ENCODE measurements around the gene PAPPA.

Gene PAPPA

DNA sequence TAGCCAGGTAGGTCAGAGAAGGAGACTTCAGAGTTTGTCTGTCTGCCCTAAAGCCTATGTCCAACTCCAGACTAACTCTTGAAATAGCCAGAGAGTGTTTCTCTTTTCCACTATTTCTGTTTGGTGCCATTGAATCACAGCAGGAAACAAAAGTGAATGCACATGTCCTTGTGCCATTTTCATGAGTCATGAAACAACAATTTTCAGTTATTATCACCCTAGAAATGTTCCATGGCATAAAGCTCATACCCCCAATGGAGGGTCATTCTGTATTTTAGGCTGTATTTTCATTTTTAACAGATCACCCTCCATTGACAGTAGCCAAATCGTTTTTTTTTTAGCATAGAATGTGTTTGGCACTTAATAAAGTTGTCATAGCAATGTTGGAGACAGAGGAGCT, 124.7 kb downstream of the PAPPA start:
- no peak for DNase-seq

DNA sequence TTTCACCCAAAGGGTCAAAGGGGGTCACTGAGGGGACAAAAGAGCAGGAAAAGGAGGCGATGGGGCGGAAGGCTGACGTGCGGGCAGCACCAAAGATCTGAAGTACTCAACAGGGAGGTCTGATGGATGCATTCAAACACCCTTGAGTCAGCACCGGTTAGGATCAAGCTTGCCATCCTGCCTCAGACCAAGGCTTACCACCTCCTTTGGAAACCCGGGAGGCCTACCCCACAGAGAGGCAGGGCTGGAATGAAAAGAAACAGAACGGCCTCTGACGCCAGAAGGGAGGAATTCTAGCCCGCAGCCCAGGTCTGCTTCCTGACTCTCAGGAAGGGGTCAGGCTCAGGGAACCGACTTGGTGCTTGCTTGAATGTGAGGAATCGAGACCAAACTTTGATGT, 125.6 kb downstream of the PAPPA start:
- DNase-seq, result no peak

DNA sequence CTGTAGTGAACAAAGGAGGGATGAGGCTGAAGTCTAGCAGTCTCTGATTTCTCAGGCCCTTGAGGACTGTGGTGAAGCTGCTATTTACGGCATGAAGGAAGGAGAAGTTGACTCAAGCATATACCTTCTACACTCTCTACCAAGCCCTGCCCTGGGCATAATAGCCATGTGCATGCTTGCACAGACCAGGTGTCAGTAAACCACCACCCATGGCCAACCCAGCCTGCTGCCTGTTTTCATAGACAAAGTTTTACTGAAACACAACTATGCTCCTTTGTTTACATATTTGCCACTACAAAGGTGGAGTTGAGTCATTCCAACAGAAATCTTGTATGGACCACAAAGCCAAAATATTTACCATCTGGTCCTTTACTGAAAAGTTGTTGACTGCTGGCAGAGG, 126.9 kb downstream of the PAPPA start:
- no peak for DNase-seq

DNA sequence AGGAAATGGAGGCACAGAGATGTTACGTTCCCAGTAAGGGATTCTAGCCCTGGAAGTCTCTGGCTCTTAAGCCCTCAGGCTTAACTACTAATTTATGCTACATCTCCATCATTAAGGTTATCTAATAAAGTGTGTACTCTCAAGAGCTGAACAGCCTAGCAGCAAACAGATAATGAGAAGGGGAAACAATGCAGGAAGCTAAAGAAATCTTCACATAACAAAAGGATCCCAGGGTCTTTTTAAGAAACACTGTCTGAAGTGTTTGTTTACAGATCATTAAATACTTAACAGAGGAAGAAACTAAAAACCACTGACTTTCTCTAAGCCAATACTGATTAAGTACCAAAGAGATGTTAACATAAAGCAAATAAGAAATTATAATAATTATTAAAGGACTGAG, 129.0 kb downstream of the PAPPA start:
- DNase-seq, result no peak

DNA sequence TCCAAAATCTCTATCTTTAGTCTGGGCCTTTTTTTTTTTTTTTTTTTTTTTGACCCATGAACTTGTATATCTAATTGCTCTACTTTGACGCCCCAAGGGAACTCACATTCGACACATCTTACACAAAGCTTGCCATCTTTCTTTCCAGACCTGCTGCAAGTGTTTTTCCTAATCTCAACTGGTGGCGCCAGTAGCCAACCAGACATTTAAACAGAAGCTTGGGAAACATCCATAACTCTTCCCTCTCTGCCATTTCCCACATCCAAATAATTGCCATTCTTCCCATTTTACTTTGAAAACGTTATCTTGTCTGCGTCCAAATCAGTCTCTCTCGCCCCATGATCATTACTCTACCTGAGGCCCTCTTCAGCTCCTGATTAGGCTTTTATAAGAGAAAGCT, 130.9 kb downstream of the PAPPA start:
- DNase-seq, result no peak

DNA sequence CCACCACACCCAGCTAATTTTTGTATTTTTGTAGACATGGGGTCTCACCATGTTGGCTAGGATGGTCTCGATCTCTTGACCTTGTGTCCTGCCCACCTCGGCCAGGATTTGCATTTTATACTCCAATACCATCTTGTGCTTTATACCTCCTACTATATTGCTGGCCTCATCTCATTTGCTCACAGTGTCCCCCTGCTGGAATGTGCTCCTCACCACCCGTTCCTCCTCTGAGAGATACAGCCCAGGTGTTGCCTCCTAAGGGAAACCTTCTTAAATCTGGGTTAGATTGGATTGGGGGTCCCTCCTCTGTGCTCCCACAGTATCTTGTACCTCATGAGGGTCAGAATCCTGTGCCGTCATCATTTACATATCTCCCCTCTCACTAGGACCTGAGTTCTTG, 131.7 kb downstream of the PAPPA start:
- DNase-seq, result no peak

DNA sequence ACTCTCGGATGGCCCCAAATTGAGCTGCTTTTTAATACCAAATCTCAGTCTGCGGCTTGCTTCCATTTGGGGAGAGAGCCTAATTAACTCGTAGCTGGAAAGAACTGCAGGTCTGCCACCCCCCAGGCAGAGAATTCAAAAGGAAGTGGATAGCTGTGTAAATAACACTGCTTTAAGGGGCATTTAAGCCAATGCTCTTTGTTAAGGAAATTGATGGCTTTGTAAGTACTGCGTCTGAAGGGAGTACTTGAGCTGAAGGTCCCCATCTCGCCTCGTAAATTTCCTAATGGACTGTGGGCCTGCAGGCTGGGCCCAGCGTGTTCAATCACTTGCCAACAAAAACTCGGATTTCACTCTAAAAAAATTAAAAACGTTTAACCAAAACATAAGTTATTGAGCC, 132.7 kb downstream of the PAPPA start:
- DNase-seq, result no peak

DNA sequence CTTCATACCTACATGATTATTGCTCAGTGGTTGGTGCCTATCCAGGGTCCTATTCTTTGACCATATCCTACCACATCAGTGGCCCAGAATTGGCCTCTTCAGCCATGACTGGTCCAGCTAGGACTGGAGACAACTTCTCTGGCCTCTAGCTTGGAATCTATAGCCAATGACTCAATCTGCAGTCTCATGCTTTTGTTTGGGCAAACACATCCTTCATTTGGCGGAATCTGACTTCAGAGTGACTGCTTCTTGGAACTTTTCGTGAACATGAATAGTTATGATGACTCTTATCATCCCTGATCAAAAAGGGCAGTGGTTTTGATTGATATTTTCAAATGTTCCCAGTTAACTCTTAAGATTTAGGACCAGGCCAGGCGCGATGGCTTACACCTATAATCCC, 134.1 kb downstream of the PAPPA start:
- no peak for DNase-seq

DNA sequence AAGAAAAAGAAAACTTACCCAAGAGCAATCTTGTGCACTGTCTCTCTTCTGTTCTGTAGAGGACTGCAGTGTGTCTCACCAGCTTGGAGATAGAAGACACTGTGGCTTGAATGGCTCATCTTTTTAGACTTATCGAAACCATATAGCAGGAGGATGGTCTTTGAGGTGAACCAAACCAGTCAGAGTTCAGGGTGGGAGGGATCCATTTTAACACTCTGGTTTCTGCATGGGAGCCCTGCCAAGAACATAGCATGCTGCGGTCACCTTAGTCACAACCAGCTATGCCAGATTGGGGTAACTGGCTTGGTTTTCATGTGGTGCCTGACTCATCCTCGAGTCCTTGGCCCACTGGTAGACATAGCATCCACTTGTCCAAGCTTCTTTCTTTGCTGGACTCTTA, 135.1 kb downstream of the PAPPA start:
- DNase-seq, result no peak

DNA sequence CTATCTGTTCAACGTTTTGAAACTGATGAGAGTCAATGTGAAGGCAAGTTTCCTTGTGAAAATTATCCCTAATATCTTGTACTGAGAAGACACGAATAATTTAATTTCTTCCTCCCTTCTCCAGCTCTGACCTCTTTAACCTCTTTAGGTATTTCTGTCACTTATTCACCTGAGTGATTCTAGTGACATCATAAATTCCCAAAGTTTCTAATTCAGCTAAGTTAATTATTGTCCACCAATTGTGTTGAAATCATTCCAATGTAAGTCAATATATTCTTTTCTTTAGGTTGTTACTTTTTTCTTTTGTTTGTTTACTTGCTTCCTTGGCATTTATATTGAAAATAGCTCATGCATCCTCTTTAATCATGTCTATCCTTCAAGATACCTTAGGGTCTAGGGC, 143.8 kb downstream of the PAPPA start:
- DNase-seq, result no peak

DNA sequence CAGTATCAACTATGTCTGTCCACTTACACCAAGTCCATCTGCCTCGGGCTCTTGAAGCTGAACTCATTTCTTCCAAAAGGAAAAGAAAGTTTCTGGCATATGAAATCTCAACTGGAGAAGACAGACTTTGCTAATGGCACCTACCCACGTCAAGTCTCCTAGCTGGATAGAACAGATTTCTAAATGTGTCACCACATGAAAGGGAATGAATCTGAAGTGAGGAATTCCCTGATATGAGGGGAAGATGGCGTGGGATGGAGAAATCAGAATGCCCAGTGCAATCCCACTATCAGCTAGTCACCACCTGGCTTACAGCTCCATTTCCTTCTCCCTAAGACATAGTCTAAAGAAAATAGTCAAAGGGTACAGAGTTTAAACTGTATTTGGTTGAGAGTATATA, 144.7 kb downstream of the PAPPA start:
- DNase-seq, result no peak

- no peak for DNase-seq
Observed at GRCh38 chr9:116298878-116299391, 145.3 kb downstream of the PAPPA start.

DNA sequence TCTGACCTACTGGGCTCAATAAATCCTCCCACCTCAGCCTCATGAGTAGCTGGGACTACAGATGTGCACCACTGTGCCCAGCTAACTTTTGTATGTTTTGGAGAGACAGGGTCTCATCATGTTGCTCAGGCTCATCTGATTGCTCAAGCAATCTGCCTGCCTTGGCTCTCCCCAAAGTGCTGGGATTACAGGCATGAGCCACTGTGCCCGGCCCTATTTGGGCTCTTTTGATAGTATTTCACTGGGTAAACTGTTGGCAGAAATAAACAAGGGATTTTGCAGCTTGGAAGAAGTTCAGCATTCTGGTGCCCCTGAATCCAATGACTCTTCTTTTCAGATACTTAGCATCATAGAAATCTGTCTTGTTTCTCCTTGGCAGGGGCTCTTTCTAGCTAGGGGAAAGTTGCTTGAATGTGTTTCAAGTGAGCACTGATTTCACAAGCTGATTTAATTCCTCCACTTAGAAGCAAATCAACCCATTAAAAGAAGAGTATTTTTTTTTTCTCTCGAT, 146.8 kb downstream of the PAPPA start:
- no peak for DNase-seq

- no peak for DNase-seq
Observed at GRCh38 chr9:116303270-116303669, 149.7 kb downstream of the PAPPA start.

- no peak for DNase-seq
Observed at GRCh38 chr9:116303886-116304538, 150.4 kb downstream of the PAPPA start.

- DNase-seq, result no peak
Observed at GRCh38 chr9:116304761-116305160, 151.2 kb downstream of the PAPPA start.

DNA sequence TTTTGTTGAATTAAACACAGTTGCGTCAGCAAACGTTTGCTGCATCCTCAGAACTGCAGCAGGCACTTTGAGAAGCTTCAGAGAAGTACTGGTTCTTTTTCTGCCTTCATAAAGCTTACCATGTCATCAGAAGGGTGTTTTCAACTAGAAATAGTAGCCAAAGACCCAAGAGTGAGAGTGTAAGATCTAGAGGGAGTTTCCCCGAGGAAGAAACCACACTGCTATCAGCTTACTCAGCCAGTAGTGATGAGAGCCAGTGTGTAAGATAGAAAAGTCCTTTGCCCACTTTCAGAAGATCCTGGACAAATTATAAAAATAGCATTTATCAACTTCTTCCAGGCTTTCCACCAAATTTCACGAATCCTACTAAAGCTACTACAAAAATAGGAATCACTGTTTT, 154.5 kb downstream of the PAPPA start:
- DNase-seq, result no peak

DNA sequence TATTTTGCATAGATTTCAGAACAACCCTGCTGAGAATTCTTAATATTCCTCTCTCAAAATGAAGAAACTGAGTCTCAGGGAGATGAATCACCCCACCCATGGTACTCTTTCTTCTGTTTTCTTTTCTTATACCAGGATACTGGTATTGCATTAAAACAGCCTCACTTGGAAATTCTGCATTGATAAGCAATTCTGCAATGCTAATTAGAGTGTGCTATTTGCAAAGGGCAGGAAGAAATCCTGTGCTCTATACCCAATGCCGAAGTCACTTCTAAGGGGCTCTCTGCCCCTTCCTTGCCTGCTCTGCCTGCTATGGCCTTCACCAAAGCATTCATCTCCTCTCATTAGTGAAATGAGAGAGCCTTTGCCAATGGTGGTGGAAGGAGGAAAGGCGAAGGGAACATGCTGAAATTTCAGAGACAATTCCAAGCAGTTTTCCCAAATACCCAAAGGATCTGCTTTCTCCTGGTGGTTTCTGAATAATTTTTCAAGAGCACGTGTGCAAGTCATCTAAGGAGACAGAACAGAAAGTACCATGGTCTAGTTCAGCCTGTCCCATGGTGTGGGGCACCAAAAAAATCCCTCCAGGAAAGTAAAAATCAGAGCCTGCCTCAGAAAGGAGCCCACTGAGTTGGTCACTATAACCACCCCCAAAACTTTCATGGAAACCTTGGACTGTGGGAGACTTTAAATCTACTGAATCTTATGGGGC, 156.5 kb downstream of the PAPPA start:
- no peak for DNase-seq

- DNase-seq, result no peak
Observed at GRCh38 chr9:116312221-116312620, 158.6 kb downstream of the PAPPA start.

- DNase-seq, result no peak
Observed at GRCh38 chr9:116313638-116314037, 160.0 kb downstream of the PAPPA start.

- DNase-seq, result no peak
Observed at GRCh38 chr9:116316246-116316645, 162.7 kb downstream of the PAPPA start.

- DNase-seq, result no peak
Observed at GRCh38 chr9:116317503-116317902, 163.9 kb downstream of the PAPPA start.

DNA sequence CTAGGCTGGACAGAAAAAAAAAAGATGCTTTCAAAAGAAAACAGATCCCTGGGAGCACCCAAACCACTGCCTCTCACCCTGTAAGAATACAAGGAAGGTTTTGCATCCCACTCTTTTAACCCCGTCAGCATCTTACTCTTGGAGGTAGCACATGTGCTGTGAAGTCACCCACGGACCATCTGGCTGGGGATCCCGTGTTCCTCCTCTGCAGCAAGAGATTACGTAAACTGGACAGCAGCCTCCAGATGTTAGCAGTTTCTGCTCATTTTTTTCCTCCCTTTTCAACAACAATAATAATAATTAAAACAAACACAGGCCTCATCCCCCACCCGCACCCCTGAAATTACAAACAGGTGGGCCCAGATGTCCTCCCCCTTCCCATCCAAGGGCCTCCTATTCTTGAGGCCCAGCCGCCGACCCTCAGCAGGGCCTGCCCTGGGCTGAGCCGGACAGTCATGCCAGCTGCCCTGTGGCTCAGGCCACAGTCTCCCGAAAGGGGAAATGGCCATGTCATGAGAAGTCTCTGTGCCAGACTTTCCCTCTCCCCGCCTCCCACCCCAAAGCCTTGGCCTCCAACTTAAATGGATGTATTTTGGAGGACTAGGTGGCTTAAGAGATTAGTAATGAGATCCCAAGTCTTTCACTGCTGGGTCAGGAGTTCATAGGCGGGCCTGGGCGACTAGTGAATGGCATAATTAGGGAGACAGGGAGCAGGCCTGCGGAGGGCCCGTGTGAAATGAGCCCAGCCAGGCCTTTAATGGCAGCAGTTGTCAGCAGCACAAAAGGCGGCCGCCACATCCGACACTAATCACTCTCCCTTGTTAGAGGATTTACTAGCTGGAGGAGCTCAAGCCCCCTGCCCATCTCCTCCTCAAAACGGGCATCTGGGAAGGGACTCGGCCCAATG, 165.1 kb downstream of the PAPPA start:
- DNase-seq, result no peak

Data from AML-193 (cell line).